NB4 (cell line): ENCODE measurements around the gene EPN2.

ENCODE experiments used
- CTCF ChIP-seq: IDR thresholded peaks from one replicate; pipeline ENCODE4 v1.5.1; 2012; ENCODE audit warnings: low read depth, low read length
- MYC ChIP-seq: IDR thresholded peaks from 2 replicates; pipeline ENCODE4 v1.6.1; 2011; ENCODE audit warnings: low read depth, low read length
- POLR2A ChIP-seq: IDR thresholded peaks from 2 replicates; pipeline ENCODE4 v1.6.1; 2011; ENCODE audit warnings: mild to moderate bottlenecking; ENCODE audit not compliant: insufficient read length; ENCODE audit errors: extremely low read depth
- TF ChIP-seq, protein P1 (sequence below): IDR thresholded peaks from 2 replicates; pipeline ENCODE4 v1.6.1; 2011; ENCODE audit warnings: low read depth, low read length

- no peak for TF ChIP-seq CTCF
- no peak for TF ChIP-seq POLR2A
- TF ChIP-seq MYC: no peak
- TF ChIP-seq, protein P1, sequence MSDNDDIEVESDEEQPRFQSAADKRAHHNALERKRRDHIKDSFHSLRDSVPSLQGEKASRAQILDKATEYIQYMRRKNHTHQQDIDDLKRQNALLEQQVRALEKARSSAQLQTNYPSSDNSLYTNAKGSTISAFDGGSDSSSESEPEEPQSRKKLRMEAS: no peak
Observed at GRCh38 chr17:19322129-19322505, 85.0 kb downstream of the EPN2 start.
